ENCODE results near the gene ZSWIM6. TPM values are rescaled to one million over a fixed set of nuclear protein-coding genes. Genes with fewer than 3 reads are reported as not detected.

ZSWIM6 gene
- total RNA-seq, 1 experiment from 2014 or later, result 4.2 TPM

DNA sequence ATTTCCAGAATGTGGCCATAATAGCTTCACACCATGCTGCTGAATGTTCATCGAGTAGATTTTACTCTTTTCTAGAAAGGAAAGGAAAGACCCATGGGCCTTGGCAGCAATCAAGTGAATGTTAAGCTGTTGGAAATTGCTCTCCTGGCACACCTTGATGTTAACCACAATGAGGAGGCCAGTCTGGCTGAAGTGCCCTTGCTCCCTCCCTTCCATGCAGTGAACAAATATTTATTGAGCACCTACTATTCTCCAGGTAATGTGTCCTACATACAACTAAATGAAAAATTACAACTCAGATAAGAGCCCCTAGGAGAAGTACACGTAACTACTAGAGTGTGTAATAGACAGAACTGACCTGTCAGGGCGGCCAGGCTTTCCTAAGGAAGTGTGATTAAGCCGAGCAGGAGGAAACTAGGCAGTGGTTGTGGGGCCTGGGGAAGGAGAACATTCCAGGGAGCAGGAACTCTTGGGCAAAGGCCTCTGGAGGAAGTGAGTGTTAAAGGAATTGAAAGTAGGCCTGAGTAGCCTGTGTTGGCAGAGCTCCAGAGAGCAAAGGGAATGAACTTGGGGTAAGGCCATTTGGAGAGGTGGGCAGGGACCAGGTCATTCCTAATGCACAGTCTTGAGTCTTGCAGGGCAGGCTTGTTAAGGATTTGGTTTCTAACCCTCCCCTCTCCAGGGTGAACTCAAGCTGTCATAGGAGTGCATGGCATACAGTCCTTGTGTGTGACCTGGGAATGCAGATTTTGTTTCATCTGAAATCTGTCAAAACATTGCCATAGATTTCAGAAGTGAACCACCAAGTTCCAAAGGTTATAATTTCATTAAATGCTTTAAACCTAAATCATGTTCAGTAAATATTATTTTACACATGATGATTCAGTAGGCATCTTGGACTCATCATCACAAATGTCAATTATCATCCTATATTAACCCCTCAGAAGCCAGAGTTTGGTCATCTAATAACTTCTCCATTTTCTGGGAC lies 9.0 kb upstream of the ZSWIM6 start:
- no peaks in the 10 kb centered on the region for H3K36me3 ChIP-seq (ENCODE audit: insufficient read depth, low read length)
- no peaks in the 10 kb centered on the region for H4K20me1 ChIP-seq (ENCODE audit: insufficient read depth, low read depth, low read length)
- no peak overlapping the region for H3K9ac ChIP-seq (ENCODE audit: low read length)
- no peak overlapping the region for H3K4me2 ChIP-seq (ENCODE audit: low read depth, low read length, poor library complexity, severe bottlenecking)
- no peaks in the 10 kb centered on the region for H3K79me2 ChIP-seq (ENCODE audit: low read length)
- H2AFZ ChIP-seq (ENCODE audit: low read length), result no peak overlapping the region
- no peak overlapping the region for H3K27ac ChIP-seq (ENCODE audit: low read length)
- no peak for DNase-seq
- H3K9me2 ChIP-seq (replicated peaks; ENCODE audit: insufficient read depth, low read length), result no peaks in the 10 kb centered on the region
- no peak overlapping the region for H3K4me3 ChIP-seq (ENCODE audit: low read length)
- H3K4me1 ChIP-seq (ENCODE audit: low read length), result peaks cover 10% of the 10 kb centered on the region
- H3K9me3 ChIP-seq (ENCODE audit: low read length), result no peaks in the 10 kb centered on the region
- no peaks in the 10 kb centered on the region for H3K27me3 ChIP-seq (ENCODE audit: low read length)

DNA sequence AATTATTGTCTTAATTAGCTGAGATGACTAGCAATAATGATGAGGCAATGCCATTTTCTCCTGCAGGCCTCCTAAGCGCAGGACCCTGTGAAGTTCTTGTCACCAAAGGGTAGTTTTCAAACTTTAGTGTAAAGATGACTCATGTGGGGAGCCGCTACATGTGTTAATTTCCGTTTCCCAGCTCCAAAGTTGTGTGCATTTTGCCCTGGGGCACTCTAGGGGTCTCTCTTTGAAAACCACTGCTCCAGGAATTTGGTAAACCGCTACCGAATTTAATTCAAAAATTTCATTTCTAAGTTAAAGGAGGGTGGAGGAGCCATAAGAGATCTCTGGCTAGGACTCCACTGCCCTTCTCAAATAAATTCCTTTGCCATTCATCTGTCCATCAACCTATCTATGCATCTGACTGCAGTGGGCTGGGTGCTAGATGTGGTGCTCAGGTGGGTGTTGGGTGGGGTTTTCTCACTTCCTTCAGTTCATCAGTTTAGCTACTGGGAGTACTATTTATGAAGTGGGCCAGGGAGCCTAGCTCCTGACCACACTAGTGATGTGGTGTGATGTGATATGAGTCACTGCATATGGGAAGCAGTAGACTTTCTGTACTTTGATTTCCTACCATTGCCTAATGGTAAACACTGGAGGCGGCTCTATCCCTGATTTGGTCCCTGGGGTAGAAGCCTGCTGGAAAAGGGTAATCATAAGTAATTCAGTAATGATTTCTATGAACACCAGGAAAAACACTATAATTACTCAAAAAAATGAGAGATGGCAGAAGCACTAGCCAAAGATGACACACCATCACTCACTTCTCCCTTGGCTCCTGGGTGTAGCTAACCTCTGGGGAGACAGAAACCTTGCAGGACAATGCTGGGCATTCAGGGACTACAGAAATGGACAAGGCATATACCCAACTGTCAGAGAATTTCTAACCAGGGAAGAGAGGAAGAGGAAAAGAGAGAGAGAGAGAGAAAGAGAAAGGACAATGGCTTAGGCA lies 4.0 kb upstream of the ZSWIM6 start:
- no peak overlapping the region for H2AFZ ChIP-seq (ENCODE audit: low read length)
- no peaks in the 10 kb centered on the region for H3K36me3 ChIP-seq (ENCODE audit: insufficient read depth, low read length)
- no peak for DNase-seq
- H3K27ac ChIP-seq (ENCODE audit: low read length), result no peak overlapping the region
- H3K4me3 ChIP-seq (ENCODE audit: low read length), result no peak overlapping the region
- no peaks in the 10 kb centered on the region for H3K9me2 ChIP-seq (replicated peaks; ENCODE audit: insufficient read depth, low read length)
- no peaks in the 10 kb centered on the region for H3K9me3 ChIP-seq (ENCODE audit: low read length)
- H3K9ac ChIP-seq (ENCODE audit: low read length), result no peak overlapping the region
- no peak overlapping the region for H3K4me2 ChIP-seq (ENCODE audit: low read depth, low read length, poor library complexity, severe bottlenecking)
- H4K20me1 ChIP-seq (ENCODE audit: insufficient read depth, low read depth, low read length), result peaks cover 9% of the 10 kb centered on the region; the same call in 1 of the 2 replicates
- no peaks in the 10 kb centered on the region for H3K79me2 ChIP-seq (ENCODE audit: low read length)
- peaks cover 4% of the 10 kb centered on the region; the same call in 1 of the 2 replicates for H3K27me3 ChIP-seq (ENCODE audit: low read length)
- peaks cover 19% of the 10 kb centered on the region for H3K4me1 ChIP-seq (ENCODE audit: low read length)

DNA sequence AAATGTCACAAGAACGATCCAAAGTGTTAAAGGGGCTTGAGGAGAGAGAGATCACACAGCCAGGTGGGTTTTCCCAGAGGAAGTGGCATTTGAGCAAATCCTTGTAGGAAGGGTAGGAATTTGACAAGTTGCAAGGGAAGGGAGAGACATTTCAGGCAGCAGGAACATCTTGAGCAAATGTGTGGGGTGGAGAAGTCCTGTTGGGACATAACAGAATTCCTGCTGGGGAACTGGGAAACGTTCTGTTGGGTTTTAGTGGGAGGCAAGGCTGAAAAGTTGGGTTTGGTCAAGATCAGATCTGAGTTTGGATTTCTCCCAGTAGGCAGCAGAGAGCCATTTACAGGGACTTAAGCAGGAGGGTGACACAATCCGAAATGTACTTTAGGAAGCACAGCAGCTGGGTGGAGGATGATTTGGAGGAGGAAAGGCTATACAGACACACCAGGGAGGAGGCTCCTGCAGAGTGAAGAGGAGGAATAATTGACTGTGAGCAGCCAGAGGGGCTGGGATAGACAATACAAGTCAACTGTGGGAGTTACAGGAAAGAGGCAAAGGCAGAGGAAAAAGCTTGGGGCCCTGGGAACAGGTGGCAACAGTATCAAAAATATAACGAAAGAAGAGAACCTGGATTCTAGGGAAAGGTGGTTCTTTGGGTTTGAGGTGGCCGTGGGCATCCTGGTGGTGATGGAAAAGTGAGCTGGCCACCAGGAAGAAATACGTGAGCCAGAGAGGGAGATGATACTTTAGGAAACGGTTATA lies 3.1 kb upstream of the ZSWIM6 start:
- peaks cover 4% of the 10 kb centered on the region; the same call in 1 of the 2 replicates for H3K27me3 ChIP-seq (ENCODE audit: low read length)
- no peak overlapping the region for H3K27ac ChIP-seq (ENCODE audit: low read length)
- H3K9me2 ChIP-seq (replicated peaks; ENCODE audit: insufficient read depth, low read length), result no peaks in the 10 kb centered on the region
- DNase-seq, result no peak
- H4K20me1 ChIP-seq (ENCODE audit: insufficient read depth, low read depth, low read length), result peaks cover 17% of the 10 kb centered on the region; the same call in 1 of the 2 replicates
- no peak overlapping the region for H3K9ac ChIP-seq (ENCODE audit: low read length)
- H3K9me3 ChIP-seq (ENCODE audit: low read length), result no peaks in the 10 kb centered on the region
- H3K4me1 ChIP-seq (ENCODE audit: low read length), result peaks cover 28% of the 10 kb centered on the region
- no peak overlapping the region for H3K4me3 ChIP-seq (ENCODE audit: low read length)
- H3K4me2 ChIP-seq (ENCODE audit: low read depth, low read length, poor library complexity, severe bottlenecking), result peak overlapping the region; percentile 96
- no peaks in the 10 kb centered on the region for H3K36me3 ChIP-seq (ENCODE audit: insufficient read depth, low read length)
- H3K79me2 ChIP-seq (ENCODE audit: low read length), result no peaks in the 10 kb centered on the region
- no peak overlapping the region for H2AFZ ChIP-seq (ENCODE audit: low read length)

DNA sequence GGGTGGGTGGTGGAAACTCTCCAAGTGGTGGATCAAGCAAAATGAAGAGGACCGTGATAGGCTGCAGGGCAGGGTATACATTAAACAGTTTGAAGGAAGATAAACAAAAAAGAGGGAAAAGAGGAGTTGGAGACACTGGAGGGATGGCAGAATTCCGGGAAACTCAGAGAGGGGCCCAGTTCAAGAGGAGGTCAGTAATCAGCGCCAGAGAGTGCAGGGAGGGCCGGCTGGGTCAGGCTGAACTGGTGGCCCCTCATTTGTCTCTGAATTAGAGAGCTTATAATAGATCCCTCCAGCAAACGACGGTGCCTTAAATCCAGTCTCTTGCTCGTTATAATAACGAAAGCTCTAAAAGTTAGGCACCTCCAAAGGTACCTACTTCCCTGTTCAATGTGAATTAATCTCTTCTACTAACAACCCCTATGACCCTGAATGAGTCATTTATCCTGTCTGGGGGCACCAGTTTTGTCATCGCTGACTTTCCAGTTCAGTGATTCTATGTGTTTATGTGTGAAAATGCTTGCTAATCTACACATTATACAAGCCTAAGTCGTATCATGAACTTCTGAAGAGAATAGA lies 2.4 kb upstream of the ZSWIM6 start:
- Histone ChIP-seq H2AFZ (ENCODE audit: low read length) (no peak overlapping the region), H3K4me2 (ENCODE audit: low read depth, low read length, poor library complexity, severe bottlenecking) (peak overlapping the region; percentile 96), H4K20me1 (ENCODE audit: insufficient read depth, low read depth, low read length) (peaks cover 24% of the 10 kb centered on the region; the same call in 1 of the 2 replicates), H3K27ac (ENCODE audit: low read length) (no peak overlapping the region), H3K9me3 (ENCODE audit: low read length) (no peaks in the 10 kb centered on the region), H3K27me3 (ENCODE audit: low read length) (peaks cover 4% of the 10 kb centered on the region; the same call in 1 of the 2 replicates), H3K79me2 (ENCODE audit: low read length) (no peaks in the 10 kb centered on the region), H3K9me2 (replicated peaks; ENCODE audit: insufficient read depth, low read length) (no peaks in the 10 kb centered on the region), H3K4me1 (ENCODE audit: low read length) (peaks cover 30% of the 10 kb centered on the region), H3K36me3 (ENCODE audit: insufficient read depth, low read length) (no peaks in the 10 kb centered on the region), H3K4me3 (ENCODE audit: low read length) (peak overlapping the region; percentile 80; the same call in 1 of the 2 replicates), H3K9ac (ENCODE audit: low read length) (no peak overlapping the region; the same call in 1 of the 2 replicates)
- DNase-seq, result peak; percentile 42

DNA sequence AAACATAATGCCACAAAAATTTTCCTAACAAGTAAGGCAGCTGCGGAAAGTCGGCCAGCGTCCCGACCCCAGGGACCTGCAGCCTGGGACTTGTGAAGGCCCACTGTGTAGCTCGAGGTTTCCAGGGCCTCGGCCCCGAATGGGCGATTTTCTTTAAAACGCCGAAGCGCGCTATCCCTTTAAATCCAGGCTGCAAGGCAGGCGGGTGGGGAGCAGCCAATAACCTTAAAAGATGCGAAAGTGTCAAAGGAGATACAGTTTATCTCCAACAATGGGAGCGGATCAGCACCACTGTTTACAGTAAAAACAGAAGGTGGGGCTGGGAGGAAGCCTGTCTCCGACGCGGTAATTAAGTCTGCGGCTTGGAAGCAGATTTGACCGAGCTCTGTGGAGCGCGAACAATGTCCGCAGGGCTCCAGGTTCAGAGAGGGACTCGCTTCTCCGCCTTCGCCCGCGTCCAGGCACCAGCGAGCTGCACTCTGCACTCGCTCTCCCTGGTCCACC lies 1.7 kb upstream of the ZSWIM6 start:
- Histone ChIP-seq H3K27me3 (ENCODE audit: low read length) (peaks cover 4% of the 10 kb centered on the region; the same call in 1 of the 2 replicates), H3K4me3 (ENCODE audit: low read length) (peak overlapping the region; percentile 80), H3K4me2 (ENCODE audit: low read depth, low read length, poor library complexity, severe bottlenecking) (peak overlapping the region; percentile 96), H3K79me2 (ENCODE audit: low read length) (no peaks in the 10 kb centered on the region), H3K9me2 (replicated peaks; ENCODE audit: insufficient read depth, low read length) (no peaks in the 10 kb centered on the region), H2AFZ (ENCODE audit: low read length) (peak overlapping the region; percentile 99; the same call in 1 of the 2 replicates), H3K9ac (ENCODE audit: low read length) (peak overlapping the region; percentile 79), H4K20me1 (ENCODE audit: insufficient read depth, low read depth, low read length) (peaks cover 26% of the 10 kb centered on the region; the same call in 1 of the 2 replicates), H3K9me3 (ENCODE audit: low read length) (no peaks in the 10 kb centered on the region), H3K27ac (ENCODE audit: low read length) (no peak overlapping the region), H3K4me1 (ENCODE audit: low read length) (peaks cover 30% of the 10 kb centered on the region), H3K36me3 (ENCODE audit: insufficient read depth, low read length) (no peaks in the 10 kb centered on the region)
- DNase-seq, result peak; percentile 49

DNA sequence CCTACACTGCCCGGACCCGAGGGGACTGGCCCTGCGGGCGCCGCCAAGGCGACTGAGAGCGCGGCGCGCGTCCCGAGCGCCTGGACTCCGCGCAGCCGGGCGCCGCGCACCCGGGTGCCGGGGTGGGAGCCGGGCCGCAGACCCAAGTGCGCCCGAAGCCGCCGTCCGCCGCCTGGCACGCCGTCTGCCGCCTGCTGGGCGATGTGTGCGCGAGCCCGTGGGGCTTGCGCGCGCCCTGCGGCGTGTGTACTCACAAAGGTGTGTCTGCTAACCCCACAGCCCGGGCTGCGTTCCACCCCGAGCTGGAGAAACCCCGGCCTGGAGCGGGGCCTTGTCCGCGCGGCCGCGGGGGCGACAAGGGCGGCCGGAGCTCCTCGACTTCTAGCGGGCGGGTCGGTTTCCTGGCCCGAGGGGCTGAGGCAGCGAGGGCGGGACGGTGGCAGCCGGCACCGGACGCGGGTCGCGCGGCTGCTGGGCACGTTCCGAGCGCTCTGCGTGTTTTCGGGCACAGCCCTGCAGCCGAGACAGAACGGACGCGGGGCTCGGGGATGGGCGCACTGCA lies 1.1 kb upstream of the ZSWIM6 start:
- peak overlapping the region; percentile 96 for H3K4me2 ChIP-seq (ENCODE audit: low read depth, low read length, poor library complexity, severe bottlenecking)
- H3K9me3 ChIP-seq (ENCODE audit: low read length), result no peaks in the 10 kb centered on the region
- no peaks in the 10 kb centered on the region for H3K9me2 ChIP-seq (replicated peaks; ENCODE audit: insufficient read depth, low read length)
- H3K79me2 ChIP-seq (ENCODE audit: low read length), result no peaks in the 10 kb centered on the region
- peaks cover 30% of the 10 kb centered on the region for H3K4me1 ChIP-seq (ENCODE audit: low read length)
- DNase-seq, result peak; percentile 78
- H4K20me1 ChIP-seq (ENCODE audit: insufficient read depth, low read depth, low read length), result peaks cover 26% of the 10 kb centered on the region; the same call in 1 of the 2 replicates
- H2AFZ ChIP-seq (ENCODE audit: low read length), result peak overlapping the region; percentile 99
- H3K27ac ChIP-seq (ENCODE audit: low read length), result no peak overlapping the region
- H3K4me3 ChIP-seq (ENCODE audit: low read length), result peak overlapping the region; percentile 80
- H3K9ac ChIP-seq (ENCODE audit: low read length), result peak overlapping the region; percentile 79
- no peaks in the 10 kb centered on the region for H3K36me3 ChIP-seq (ENCODE audit: insufficient read depth, low read length)
- peaks cover 4% of the 10 kb centered on the region; the same call in 1 of the 2 replicates for H3K27me3 ChIP-seq (ENCODE audit: low read length)

DNA sequence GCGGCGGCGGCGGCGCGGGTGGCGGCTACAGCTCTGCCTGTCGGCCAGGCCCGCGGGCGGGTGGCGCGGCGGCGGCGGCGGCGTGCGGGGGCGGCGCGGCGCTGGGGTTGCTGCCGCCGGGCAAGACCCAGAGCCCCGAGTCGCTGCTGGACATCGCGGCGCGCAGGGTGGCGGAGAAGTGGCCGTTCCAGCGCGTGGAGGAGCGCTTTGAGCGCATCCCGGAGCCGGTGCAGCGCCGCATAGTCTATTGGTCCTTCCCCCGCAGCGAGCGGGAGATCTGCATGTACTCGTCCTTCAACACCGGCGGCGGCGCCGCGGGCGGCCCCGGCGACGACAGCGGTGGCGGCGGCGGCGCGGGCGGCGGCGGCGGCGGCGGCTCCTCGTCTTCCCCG lies 296 bp downstream of the ZSWIM6 start:
- Histone ChIP-seq H3K36me3 (ENCODE audit: insufficient read depth, low read length) (no peaks in the 10 kb centered on the region), H3K4me3 (ENCODE audit: low read length) (peak overlapping the region; percentile 41; the same call in 1 of the 2 replicates), H3K4me2 (ENCODE audit: low read depth, low read length, poor library complexity, severe bottlenecking) (no peak overlapping the region), H3K27me3 (ENCODE audit: low read length) (peaks cover 4% of the 10 kb centered on the region; the same call in 1 of the 2 replicates), H3K4me1 (ENCODE audit: low read length) (peaks cover 30% of the 10 kb centered on the region), H4K20me1 (ENCODE audit: insufficient read depth, low read depth, low read length) (peaks cover 29% of the 10 kb centered on the region; the same call in 1 of the 2 replicates), H3K9ac (ENCODE audit: low read length) (no peak overlapping the region), H3K27ac (ENCODE audit: low read length) (no peak overlapping the region), H3K79me2 (ENCODE audit: low read length) (no peaks in the 10 kb centered on the region), H2AFZ (ENCODE audit: low read length) (no peak overlapping the region), H3K9me3 (ENCODE audit: low read length) (no peaks in the 10 kb centered on the region), H3K9me2 (replicated peaks; ENCODE audit: insufficient read depth, low read length) (no peaks in the 10 kb centered on the region)
- DNase-seq, result no peak
